ENCODE data around the gene CLC. TPM values are rescaled to one million over a fixed set of nuclear protein-coding genes. Genes with fewer than 3 reads are reported as not detected.

CLC gene
- total RNA-seq, 1 experiment from 2014 or later, result not detected

DNA sequence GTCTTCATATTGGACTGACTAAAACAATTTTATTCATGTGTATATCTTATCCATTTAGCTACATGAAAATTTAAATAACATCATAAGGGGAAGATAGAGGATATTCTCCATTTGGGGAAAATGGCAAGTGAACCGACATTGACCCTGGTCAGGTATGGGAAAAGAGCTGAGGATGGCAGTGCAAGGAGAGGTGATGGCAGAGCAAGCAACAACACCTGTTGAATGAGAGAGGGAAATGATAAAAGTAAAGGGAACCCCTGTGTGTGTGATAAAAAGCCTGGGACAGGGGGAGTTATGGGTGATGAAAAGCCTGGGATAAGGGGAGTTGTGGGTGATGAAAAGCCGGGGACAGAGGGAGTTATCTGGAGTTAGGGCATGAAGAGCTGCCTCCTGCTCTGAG, 4.0 kb downstream of the CLC start:
- ChIA-PET CTCF (no interaction called here), POLR2A (ENCODE audit: low non-redundant PET) (interaction anchor here (0.7 kb wide), 1 partner anchor 298 kb away, joined by 3 read pairs; the partner anchor contains the start of gene RPS16)
- H3K27me3 ChIP-seq (replicated peaks; ENCODE audit: insufficient read depth, low read depth, low read length, poor library complexity), result peaks cover 21% of the 10 kb centered on the region
- no peak for DNase-seq (ENCODE audit: low spot score)
- H3K27ac ChIP-seq (ENCODE audit: low read depth, low read length, poor library complexity, severe bottlenecking), result no peak overlapping the region
- no TSS peak for BruUV-seq (replicated peaks)
- TF ChIP-seq EZH2 (IDR thresholded peaks at IDR 0.05; ENCODE audit: borderline replicate concordance, low read depth, low read length, poor library complexity, severe bottlenecking), result no peak
- TF ChIP-seq, protein P1, sequence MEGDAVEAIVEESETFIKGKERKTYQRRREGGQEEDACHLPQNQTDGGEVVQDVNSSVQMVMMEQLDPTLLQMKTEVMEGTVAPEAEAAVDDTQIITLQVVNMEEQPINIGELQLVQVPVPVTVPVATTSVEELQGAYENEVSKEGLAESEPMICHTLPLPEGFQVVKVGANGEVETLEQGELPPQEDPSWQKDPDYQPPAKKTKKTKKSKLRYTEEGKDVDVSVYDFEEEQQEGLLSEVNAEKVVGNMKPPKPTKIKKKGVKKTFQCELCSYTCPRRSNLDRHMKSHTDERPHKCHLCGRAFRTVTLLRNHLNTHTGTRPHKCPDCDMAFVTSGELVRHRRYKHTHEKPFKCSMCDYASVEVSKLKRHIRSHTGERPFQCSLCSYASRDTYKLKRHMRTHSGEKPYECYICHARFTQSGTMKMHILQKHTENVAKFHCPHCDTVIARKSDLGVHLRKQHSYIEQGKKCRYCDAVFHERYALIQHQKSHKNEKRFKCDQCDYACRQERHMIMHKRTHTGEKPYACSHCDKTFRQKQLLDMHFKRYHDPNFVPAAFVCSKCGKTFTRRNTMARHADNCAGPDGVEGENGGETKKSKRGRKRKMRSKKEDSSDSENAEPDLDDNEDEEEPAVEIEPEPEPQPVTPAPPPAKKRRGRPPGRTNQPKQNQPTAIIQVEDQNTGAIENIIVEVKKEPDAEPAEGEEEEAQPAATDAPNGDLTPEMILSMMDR (conservative IDR thresholded peaks at IDR 0.05; ENCODE audit: low read depth, low read length), result no peak
- no peaks in the 10 kb centered on the region for H3K36me3 ChIP-seq (ENCODE audit: insufficient read depth, low read length, poor library complexity, severe bottlenecking)
- H3K4me1 ChIP-seq (ENCODE audit: insufficient read depth, low read length, poor library complexity, severe bottlenecking), result no peaks in the 10 kb centered on the region
- intact Hi-C loops (cut with micrococcal nuclease; ENCODE audit: unreplicated experiment), result no loop called here
- H3K9me3 ChIP-seq (ENCODE audit: low read depth, low read length, poor library complexity, severe bottlenecking), result no peaks in the 10 kb centered on the region
- no peak overlapping the region for H3K4me3 ChIP-seq (ENCODE audit: low read depth, low read length, poor library complexity, severe bottlenecking)

DNA sequence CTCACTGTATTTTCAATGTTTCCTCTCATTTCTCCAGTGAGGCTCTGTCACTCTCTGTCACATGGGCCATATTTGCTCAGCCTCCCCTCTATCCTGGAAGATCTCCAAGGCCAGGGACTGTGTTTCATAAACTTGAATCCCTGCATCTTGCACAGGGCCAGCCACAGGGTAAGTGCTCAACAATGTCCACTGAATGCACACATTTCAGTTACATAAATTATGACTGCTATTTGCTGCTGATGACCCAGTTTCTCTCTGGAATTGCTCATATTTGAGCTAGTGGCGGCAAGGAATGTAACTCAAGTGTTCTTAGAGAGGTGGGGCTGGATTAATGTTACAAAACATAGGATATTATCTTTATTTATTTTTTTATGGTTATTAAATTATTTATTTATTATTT, 6.1 kb downstream of the CLC start:
- H3K9me3 ChIP-seq (ENCODE audit: low read depth, low read length, poor library complexity, severe bottlenecking), result no peaks in the 10 kb centered on the region
- intact Hi-C loops (cut with micrococcal nuclease; ENCODE audit: unreplicated experiment), result no loop called here
- TF ChIP-seq, protein P1 (conservative IDR thresholded peaks at IDR 0.05; ENCODE audit: low read depth, low read length), result no peak
- TF ChIP-seq EZH2 (IDR thresholded peaks at IDR 0.05; ENCODE audit: borderline replicate concordance, low read depth, low read length, poor library complexity, severe bottlenecking), result no peak
- H3K36me3 ChIP-seq (ENCODE audit: insufficient read depth, low read length, poor library complexity, severe bottlenecking), result no peaks in the 10 kb centered on the region
- no peak for DNase-seq (ENCODE audit: low spot score)
- POLR2A ChIA-PET (ENCODE audit: low non-redundant PET), result interaction anchor here (0.7 kb wide), 1 partner anchor 180 kb away, joined by 3 read pairs; no protein-coding TSS in a partner anchor
- H3K4me1 ChIP-seq (ENCODE audit: insufficient read depth, low read length, poor library complexity, severe bottlenecking), result no peaks in the 10 kb centered on the region
- no peak overlapping the region for H3K27ac ChIP-seq (ENCODE audit: low read depth, low read length, poor library complexity, severe bottlenecking)
- H3K27me3 ChIP-seq (replicated peaks; ENCODE audit: insufficient read depth, low read depth, low read length, poor library complexity), result peaks cover 22% of the 10 kb centered on the region
- CTCF ChIA-PET, result no interaction called here
- no peak overlapping the region for H3K4me3 ChIP-seq (ENCODE audit: low read depth, low read length, poor library complexity, severe bottlenecking)
- no TSS peak for BruUV-seq (replicated peaks)

DNA sequence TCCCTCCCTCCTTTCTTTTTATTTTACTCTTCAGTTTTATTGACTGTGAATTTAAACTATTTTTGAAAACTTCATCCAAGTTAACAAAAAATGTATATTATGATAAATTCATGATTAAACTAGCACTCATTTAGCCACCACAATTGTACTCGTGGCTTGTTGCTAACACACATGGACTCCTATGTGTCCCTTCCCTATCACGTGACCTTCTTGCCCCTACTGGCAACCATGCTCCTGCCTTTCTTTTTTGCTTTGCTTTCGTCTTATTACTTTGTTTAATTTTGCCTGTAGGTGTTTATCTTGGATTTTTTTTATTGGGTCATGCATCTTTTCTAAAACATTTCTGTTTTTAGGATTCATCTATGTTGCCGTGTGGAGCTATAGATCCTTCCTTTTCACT, 8.2 kb downstream of the CLC start:
- no peak for DNase-seq (ENCODE audit: low spot score)
- no TSS peak for BruUV-seq (replicated peaks)
- intact Hi-C loops (cut with micrococcal nuclease; ENCODE audit: unreplicated experiment), result no loop called here
- Histone ChIP-seq H3K27ac (ENCODE audit: low read depth, low read length, poor library complexity, severe bottlenecking) (no peak overlapping the region), H3K4me1 (ENCODE audit: insufficient read depth, low read length, poor library complexity, severe bottlenecking) (no peaks in the 10 kb centered on the region), H3K36me3 (ENCODE audit: insufficient read depth, low read length, poor library complexity, severe bottlenecking) (no peaks in the 10 kb centered on the region), H3K4me3 (ENCODE audit: low read depth, low read length, poor library complexity, severe bottlenecking) (no peak overlapping the region), H3K27me3 (replicated peaks; ENCODE audit: insufficient read depth, low read depth, low read length, poor library complexity) (peaks cover 28% of the 10 kb centered on the region), H3K9me3 (ENCODE audit: low read depth, low read length, poor library complexity, severe bottlenecking) (no peaks in the 10 kb centered on the region)
- ChIA-PET POLR2A (ENCODE audit: low non-redundant PET) (no interaction called here), CTCF (no interaction called here)
- TF ChIP-seq EZH2 (IDR thresholded peaks at IDR 0.05; ENCODE audit: borderline replicate concordance, low read depth, low read length, poor library complexity, severe bottlenecking), result no peak

DNA sequence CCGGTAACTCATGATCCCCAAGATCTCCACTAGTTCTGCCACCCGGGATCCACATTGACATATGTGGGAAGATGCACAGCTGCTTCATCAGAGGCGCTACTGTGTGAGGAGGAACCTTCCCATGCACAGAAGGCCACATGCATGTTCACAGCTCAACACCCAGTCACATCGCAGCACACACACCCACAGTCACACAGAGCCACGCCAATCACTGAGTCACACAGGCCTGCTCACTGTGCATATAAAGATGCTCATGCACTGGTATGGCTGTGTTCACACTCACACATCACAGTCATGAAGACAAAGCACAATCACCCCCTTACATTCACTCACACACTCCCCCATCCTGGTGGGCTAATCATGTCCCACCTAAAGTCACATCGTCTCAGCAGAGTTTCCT, 9.8 kb downstream of the CLC start:
- POLR2A ChIA-PET (ENCODE audit: low non-redundant PET), result no interaction called here
- H3K4me3 ChIP-seq (ENCODE audit: low read depth, low read length, poor library complexity, severe bottlenecking), result no peak overlapping the region
- peaks cover 17% of the 10 kb centered on the region for H3K27me3 ChIP-seq (replicated peaks; ENCODE audit: insufficient read depth, low read depth, low read length, poor library complexity)
- H3K27ac ChIP-seq (ENCODE audit: low read depth, low read length, poor library complexity, severe bottlenecking), result no peak overlapping the region
- no peaks in the 10 kb centered on the region for H3K4me1 ChIP-seq (ENCODE audit: insufficient read depth, low read length, poor library complexity, severe bottlenecking)
- no peaks in the 10 kb centered on the region for H3K36me3 ChIP-seq (ENCODE audit: insufficient read depth, low read length, poor library complexity, severe bottlenecking)
- CTCF ChIA-PET, result no interaction called here
- no peaks in the 10 kb centered on the region for H3K9me3 ChIP-seq (ENCODE audit: low read depth, low read length, poor library complexity, severe bottlenecking)
- TF ChIP-seq, protein P1 (conservative IDR thresholded peaks at IDR 0.05; ENCODE audit: low read depth, low read length), result no peak
- TF ChIP-seq EZH2 (IDR thresholded peaks at IDR 0.05; ENCODE audit: borderline replicate concordance, low read depth, low read length, poor library complexity, severe bottlenecking), result no peak
- intact Hi-C loops (cut with micrococcal nuclease; ENCODE audit: unreplicated experiment), result no loop called here
- DNase-seq (ENCODE audit: low spot score), result no peak
- no TSS peak for BruUV-seq (replicated peaks)

Measured in A673 (cell line).